Gastroesophageal sphincter (tissue), 4 donors: ENCODE data around the gene MPI. TPM values are rescaled to one million over a fixed set of nuclear protein-coding genes. Genes with fewer than 3 reads are reported as not detected.

Experiments used
- ATAC-seq: fragments of 150-250 bp; one replicate; pipeline ENCODE4 v1.9.1; 2016; ENCODE audit warnings: mild to moderate bottlenecking, moderate library complexity
- H3K27ac ChIP-seq, 4 donors: fragments of 200-600 bp; sonication (generic) in 3 of 4; 1 replicate in 3 of 4; 2 replicates in 1 of 4; pipeline ENCODE4 v1.5.1; 2016 to 2019
- H3K27me3 ChIP-seq: fragments of 200-600 bp; sonication (generic); one replicate; pipeline ENCODE4 v1.5.1; 2019
- H3K36me3 ChIP-seq, 2 donors: fragments of 200-600 bp; sonication (generic); one replicate each; pipeline ENCODE4 v1.5.1; 2019; ENCODE audit warnings: control low read depth in 1 of 2
- H3K4me1 ChIP-seq, 3 donors: fragments of 200-600 bp; sonication (generic); 1 replicate in 2 of 3; 2 replicates in 1 of 3; pipeline ENCODE4 v1.5.1; 2016 to 2019; ENCODE audit warnings: control low read depth in 2 of 3
- H3K4me3 ChIP-seq, 2 donors: fragments of 200-600 bp; sonication (generic); one replicate each; pipeline ENCODE4 v1.5.1; 2019; ENCODE audit warnings: mild to moderate bottlenecking in 1 of 2, moderate library complexity in 1 of 2
- H3K9me3 ChIP-seq, 3 donors: fragments of 200-600 bp; sonication (generic); one replicate each; pipeline ENCODE4 v1.5.1; 2017 to 2019; ENCODE audit warnings: control low read depth in 2 of 3
- EP300 ChIP-seq: sonication (generic); formaldehyde crosslinking; IDR thresholded peaks from one replicate; pipeline ENCODE4 v1.6.1; 2017; ENCODE audit warnings: antibody characterized with exemption, mild to moderate bottlenecking
- POLR2A ChIP-seq, 2 donors: fragments of 450-650 bp; IDR thresholded peaks; one replicate each; pipeline ENCODE4 v1.6.1; 2017; ENCODE audit warnings: antibody characterized with exemption in 2 of 2, mild to moderate bottlenecking in 2 of 2, moderate library complexity in 1 of 2
- POLR2AphosphoS5 ChIP-seq: sonication (generic); formaldehyde crosslinking; IDR thresholded peaks from one replicate; pipeline ENCODE4 v1.6.1; 2017; ENCODE audit warnings: antibody characterized with exemption
- WGBS, 2 donors: methylation state at CpG; one replicate each; pipeline ENCODE4 v1.1.5; 2018; ENCODE audit warnings: low coverage in 1 of 2; 5-methylcytosine and 5-hydroxymethylcytosine counted together
- total RNA-seq, 4 donors: library from RNA; depleted of rRNA; stranded (reverse); fragments of >200 nt; gene quantifications; one replicate each; pipeline ENCODE4 v1.1.0, GENCODE V29; 2016
- TF ChIP-seq, protein P1 (sequence below), 4 experiments: fragments of 200-600 bp in 2 of 4; fragments of 450-650 bp in 2 of 4; sonication (generic) in 1 of 4; IDR thresholded peaks; one replicate each; pipeline ENCODE4 v1.5.1; 2017 to 2019; ENCODE audit warnings: antibody characterized with exemption in 4 of 4, mild to moderate bottlenecking in 2 of 4, moderate library complexity in 2 of 4

Gene MPI
- total RNA-seq, 4 donors from 2014 or later: 36.5 to 58.8 (median 42.5) TPM

- Histone ChIP-seq H3K4me3 (no peak overlapping the region), H3K27ac (no peak overlapping the region), H3K4me1 (peaks cover 0 to 44% (median 15%) of the 10 kb centered on the region in 3 donors), H3K9me3 (no peaks in the 10 kb centered on the region), H3K27me3 (no peaks in the 10 kb centered on the region), H3K36me3 (peaks cover 0 to 38% of the 10 kb centered on the region in 2 donors)
- ATAC-seq: no peak
- TF ChIP-seq POLR2AphosphoS5 (no peak), EP300 (no peak), POLR2A (IDR thresholded peaks at IDR 0.05) (no peak)
- TF ChIP-seq, protein P1, sequence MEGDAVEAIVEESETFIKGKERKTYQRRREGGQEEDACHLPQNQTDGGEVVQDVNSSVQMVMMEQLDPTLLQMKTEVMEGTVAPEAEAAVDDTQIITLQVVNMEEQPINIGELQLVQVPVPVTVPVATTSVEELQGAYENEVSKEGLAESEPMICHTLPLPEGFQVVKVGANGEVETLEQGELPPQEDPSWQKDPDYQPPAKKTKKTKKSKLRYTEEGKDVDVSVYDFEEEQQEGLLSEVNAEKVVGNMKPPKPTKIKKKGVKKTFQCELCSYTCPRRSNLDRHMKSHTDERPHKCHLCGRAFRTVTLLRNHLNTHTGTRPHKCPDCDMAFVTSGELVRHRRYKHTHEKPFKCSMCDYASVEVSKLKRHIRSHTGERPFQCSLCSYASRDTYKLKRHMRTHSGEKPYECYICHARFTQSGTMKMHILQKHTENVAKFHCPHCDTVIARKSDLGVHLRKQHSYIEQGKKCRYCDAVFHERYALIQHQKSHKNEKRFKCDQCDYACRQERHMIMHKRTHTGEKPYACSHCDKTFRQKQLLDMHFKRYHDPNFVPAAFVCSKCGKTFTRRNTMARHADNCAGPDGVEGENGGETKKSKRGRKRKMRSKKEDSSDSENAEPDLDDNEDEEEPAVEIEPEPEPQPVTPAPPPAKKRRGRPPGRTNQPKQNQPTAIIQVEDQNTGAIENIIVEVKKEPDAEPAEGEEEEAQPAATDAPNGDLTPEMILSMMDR (IDR thresholded peaks at IDR 0.05): no peak
- 79 to 100% methylated on average over 1 to 2 of the region's 2 CpGs for WGBS, 2 donors
Measured at GRCh38 chr15:74855857-74856256, 34.0 kb upstream of the MPI start.

GRCh38 chr15:74856537-74856936, 33.3 kb upstream of the MPI start:
- WGBS, 2 donors: 83% methylated on average over 1 of the region's 1 CpG; no CpG with 5 or more reads in 1 of the 2 donors
- Histone ChIP-seq H3K4me1 (peaks cover 0 to 44% (median 15%) of the 10 kb centered on the region in 3 donors), H3K36me3 (peaks cover 0 to 31% of the 10 kb centered on the region in 2 donors), H3K4me3 (no peak overlapping the region), H3K27me3 (no peaks in the 10 kb centered on the region), H3K9me3 (no peaks in the 10 kb centered on the region), H3K27ac (no peak overlapping the region)
- TF ChIP-seq, protein P1 (IDR thresholded peaks at IDR 0.05): no peak
- no peak for TF ChIP-seq POLR2AphosphoS5
- TF ChIP-seq POLR2A (IDR thresholded peaks at IDR 0.05): no peak
- TF ChIP-seq EP300: no peak
- no peak for ATAC-seq

GRCh38 chr15:74857082-74857655, 32.7 kb upstream of the MPI start:
- TF ChIP-seq EP300 (no peak), POLR2A (IDR thresholded peaks at IDR 0.05) (no peak), POLR2AphosphoS5 (no peak)
- TF ChIP-seq, protein P1 (IDR thresholded peaks at IDR 0.05): no peak
- H3K27me3 ChIP-seq: no peaks in the 10 kb centered on the region
- H3K4me3 ChIP-seq: no peak overlapping the region
- ATAC-seq: no peak
- peaks cover 0 to 44% (median 15%) of the 10 kb centered on the region in 3 donors for H3K4me1 ChIP-seq
- no peaks in the 10 kb centered on the region for H3K9me3 ChIP-seq
- 38% methylated on average over 1 of the region's 5 CpGs; no CpG with 5 or more reads in 1 of the 2 donors for WGBS, 2 donors
- no peak overlapping the region for H3K27ac ChIP-seq
- peaks cover 0 to 25% of the 10 kb centered on the region in 2 donors for H3K36me3 ChIP-seq

DNA sequence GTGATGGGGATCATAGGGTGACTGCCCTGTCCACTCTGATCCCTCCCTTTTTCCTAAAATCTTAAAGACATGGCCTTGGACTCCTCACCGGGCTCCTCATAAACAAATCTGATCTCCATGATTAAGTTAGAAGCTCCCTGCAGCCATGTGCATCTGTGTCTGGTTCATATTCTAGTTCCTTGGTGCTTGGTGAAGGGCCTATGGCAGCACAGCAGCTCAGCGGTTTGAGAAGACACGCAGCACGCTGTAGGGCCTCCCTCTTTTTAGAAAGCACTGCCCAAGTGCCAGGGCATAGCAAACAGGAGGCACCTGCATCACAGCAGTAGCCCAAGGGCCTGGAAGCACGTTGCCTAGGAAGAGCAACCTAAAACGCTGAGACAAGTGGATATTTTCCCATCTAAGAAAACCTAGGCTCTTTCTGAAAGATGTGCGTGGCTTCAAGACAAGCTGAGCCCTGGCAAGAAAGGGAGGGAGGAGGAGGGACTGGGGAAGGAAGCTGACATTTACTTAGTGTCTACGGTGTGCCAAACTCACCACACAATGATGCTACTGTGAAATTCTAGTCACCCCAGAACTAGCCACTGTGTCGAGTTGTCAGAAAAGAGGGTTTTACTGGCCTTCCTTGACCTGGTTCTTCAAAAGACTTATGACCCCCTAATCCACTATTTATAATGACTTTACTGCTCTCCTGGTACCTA, 32.0 kb upstream of the MPI start:
- ATAC-seq: no peak
- H3K36me3 ChIP-seq: peaks cover 0 to 18% of the 10 kb centered on the region in 2 donors
- H3K27ac ChIP-seq: no peak overlapping the region
- H3K4me1 ChIP-seq: peaks cover 0 to 44% (median 15%) of the 10 kb centered on the region in 3 donors
- no peaks in the 10 kb centered on the region for H3K9me3 ChIP-seq
- no peak overlapping the region for H3K4me3 ChIP-seq
- H3K27me3 ChIP-seq: no peaks in the 10 kb centered on the region
- WGBS, 2 donors: 45 to 52% methylated on average over 5 to 6 of the region's 9 CpGs
- TF ChIP-seq EP300: no peak
- no peak for TF ChIP-seq POLR2AphosphoS5
- TF ChIP-seq, protein P1 (IDR thresholded peaks at IDR 0.05): no peak
- no peak for TF ChIP-seq POLR2A (IDR thresholded peaks at IDR 0.05)

GRCh38 chr15:74858369-74858740, 31.5 kb upstream of the MPI start:
- peaks cover 0 to 50% (median 15%) of the 10 kb centered on the region in 3 donors for H3K4me1 ChIP-seq
- TF ChIP-seq POLR2A (IDR thresholded peaks at IDR 0.05): no peak
- TF ChIP-seq, protein P1 (IDR thresholded peaks at IDR 0.05): no peak
- TF ChIP-seq EP300: no peak
- no peak for TF ChIP-seq POLR2AphosphoS5
- WGBS, 2 donors: 20 to 64% methylated on average over 1 to 4 of the region's 4 CpGs
- no peaks in the 10 kb centered on the region for H3K27me3 ChIP-seq
- H3K36me3 ChIP-seq: peaks cover 0 to 13% of the 10 kb centered on the region in 2 donors
- no peak for ATAC-seq
- H3K9me3 ChIP-seq: no peaks in the 10 kb centered on the region
- no peak overlapping the region for H3K27ac ChIP-seq
- H3K4me3 ChIP-seq: no peak overlapping the region
